HG03066 (cell line): ENCODE measurements around the gene CRACR2A.

Experiments
- ATAC-seq: cut with Tn5 transposase; IDR thresholded peaks from one replicate; pipeline ENCODE4 v1.9.1; 2021; ENCODE audit warnings: low read depth; ENCODE audit not compliant: unreplicated experiment

Gene CRACR2A

DNA sequence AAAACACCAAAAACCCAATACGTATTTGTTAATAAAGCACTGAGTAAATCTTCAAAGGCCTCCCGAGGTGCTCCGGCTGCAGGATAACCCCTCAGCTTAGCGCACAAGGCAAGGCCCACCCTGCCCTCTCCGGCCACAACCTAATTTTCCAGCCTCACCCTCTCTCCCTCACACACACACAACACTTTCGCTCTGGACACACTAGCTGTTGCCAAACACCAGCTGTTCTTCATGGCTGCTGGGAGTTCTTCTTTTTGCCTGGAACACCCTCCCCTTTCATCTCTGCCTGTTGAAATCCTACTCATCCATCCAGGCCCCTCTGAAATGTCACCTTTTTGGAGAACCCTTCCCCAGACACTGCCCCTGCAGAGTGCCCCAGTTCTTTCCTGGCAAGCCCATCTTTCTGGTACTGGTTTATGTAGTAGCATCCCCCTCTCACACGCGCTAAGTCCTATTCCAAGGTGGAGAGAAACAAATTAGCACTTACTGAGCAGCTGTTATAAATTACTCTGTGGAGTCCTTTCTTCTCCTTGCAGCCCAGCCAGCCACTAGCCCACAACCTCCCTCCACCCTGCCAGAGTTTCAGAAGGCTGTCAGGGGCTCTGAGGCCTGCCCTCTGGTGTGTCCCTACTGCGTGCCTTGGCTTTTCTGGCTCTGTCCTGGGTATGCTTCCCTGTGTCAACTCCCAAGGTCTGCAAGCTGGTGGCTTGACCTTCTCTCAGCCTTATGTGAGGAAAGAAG, 805 bp upstream of the CRACR2A start:
- ATAC-seq, result no peak

DNA sequence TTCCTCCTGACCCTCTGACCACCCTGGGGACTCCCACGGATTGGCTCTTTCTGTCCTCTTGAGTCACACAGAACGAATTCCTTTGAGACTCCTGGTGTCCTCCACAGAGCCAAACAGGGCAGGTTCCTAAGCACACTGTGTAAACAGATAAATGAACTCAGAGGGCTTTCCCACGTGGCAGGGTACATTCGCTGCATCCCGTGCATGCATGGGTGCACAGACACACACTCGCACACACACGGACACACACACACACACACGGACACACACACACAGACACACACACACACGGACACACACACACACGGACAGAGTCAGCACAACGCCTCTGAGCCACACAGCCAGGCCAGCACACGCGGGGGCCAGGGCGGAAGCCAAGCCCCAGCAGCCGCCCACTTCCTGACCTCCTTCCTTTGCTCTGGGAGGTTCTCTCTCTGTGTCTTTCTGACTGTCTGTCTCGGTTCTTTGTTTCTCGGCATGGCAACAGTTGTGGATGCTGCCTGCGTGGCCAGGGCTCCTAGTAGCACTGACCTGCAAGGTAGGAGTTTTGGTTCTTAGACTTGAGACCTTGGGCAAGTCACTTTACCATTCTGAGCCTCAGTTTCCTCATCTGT, 706 bp downstream of the CRACR2A start:
- peak; percentile 74 for ATAC-seq

DNA sequence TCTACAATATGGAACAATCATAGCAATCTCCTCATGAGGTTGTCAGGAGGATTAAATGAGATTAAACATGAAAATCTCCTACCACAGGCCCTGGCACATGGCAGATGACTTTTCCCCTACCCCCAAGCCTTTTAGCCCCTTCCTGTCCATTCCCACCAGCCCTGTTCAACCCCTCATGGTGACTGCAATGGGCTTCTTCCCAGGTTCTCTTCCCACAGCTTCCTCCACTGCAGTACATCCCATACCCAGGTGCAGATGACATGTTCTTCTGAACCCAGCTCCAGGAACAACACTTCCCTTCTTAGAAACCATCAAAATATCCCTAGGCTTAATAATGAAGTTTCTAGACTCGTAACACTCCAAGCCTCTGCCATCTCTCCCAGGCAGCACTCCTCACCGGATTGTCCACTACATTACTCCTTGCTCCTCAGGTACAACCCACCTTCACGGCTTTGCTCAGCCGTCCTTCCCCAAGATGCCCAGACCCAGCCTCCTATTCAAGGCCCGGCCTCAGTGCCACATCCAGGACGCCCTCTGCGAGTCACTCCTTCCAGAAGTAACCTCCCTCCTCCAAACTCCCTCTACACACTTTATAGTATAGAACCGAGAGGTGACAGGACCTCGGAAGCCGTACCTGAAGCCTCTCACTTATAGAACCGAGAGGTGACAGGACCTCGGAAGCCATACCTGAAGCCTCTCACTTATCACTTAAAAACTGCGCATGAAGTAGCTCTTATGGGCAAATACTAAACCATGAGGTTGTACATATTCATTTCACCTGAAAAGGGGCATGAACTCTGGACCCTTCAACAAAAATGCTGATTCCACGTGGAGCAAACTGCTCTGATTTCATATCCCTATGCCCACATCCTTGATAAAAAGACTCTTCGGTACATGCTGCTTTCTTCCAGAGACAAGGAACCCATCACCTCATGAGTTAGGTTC, 1.5 kb downstream of the CRACR2A start:
- ATAC-seq, result no peak

GRCh38 chr12:3750616-3751015, 2.3 kb downstream of the CRACR2A start:
- ATAC-seq, result no peak

DNA sequence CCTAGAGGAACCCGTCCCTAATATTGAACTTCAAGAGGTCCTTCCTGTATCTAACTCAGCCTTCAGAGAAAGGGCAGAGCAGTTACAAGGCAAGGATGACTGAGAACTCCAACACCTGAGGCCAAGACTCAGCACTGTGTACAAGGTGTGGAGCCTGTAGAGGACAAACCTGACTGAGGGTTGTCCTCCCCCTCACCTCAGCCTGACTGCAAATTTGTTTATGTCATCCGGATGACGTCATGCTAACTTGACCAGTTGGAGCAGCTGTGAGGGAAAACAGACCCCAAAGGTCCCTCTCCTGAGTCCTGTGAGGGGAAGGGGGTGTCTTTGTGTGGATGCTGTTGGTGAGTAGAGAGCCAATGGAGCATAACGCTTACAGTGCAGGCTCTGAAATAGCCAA, 4.3 kb downstream of the CRACR2A start:
- no peak for ATAC-seq

GRCh38 chr12:3747976-3748619, 4.8 kb downstream of the CRACR2A start:
- ATAC-seq, result no peak

DNA sequence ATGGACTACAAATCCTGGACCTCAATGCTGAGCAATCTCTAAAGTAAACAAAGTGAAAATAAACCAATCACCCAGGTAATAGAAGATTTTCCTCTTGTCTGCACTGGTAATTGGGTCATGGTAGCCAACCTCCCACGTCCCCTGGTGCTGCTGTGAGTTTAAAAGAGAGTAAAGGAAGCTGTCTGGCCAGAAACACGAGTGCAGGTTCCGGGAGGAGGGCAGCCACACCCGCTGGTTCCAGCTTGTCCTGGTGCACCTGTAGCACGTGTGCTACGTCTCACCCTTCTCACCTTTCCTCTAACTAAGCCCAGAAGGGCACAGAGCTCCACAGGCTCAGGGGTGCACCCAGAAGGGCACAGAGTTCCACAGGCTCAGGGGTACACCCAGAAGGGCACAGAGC, 5.4 kb downstream of the CRACR2A start:
- no peak for ATAC-seq

GRCh38 chr12:3746758-3747157, 6.2 kb downstream of the CRACR2A start:
- no peak for ATAC-seq

GRCh38 chr12:3745152-3745551, 7.8 kb downstream of the CRACR2A start:
- ATAC-seq, result no peak

DNA sequence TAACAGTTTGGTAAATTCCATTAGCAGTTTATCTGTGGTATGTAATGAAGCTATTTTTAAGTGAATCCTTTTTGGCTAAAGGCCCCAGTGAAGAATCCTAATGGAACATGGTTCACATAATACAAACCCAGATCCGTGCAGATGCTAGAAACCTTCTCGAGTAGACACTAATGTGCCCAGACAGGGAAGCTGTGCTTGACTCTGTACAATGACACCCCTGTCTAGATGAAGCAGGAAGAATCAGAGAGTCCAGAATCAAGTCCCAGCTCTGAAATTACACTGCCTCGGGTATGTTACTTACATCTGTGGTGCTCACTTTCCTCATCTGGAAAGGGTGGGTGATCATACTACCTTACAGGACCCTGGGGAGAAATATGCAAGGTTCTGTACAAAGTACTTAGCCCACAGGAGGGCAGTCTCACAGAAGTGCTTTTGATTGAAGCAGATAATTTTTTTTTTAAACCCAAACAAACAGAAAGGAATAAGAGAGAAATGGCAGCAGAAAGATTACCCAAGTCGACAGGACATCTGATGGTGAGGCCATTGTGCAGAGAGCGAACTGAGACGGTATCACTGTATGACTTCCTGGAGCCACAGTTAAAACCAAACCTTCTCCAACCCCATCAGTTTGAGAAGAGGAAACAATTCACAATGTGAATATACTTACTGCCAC, 8.5 kb downstream of the CRACR2A start:
- peak; percentile 25 for ATAC-seq

DNA sequence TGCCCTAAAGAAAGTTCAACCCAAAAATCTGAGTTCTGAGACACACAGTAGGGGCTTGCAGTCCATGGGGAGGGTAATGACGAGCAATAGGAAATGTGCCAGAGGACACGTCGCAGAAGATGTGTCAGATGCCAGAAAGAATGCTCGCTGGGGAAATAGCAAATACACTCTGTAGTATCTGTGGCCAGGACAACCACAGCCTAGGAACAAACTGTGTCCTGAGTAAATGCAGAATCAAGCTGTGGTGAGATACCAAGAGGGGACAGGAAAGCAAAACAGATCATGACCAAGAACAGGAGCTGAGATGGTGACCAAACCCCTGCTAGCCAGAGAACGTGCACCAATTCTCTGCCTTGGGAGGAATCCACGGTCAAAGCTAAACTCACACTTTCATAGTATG, 9.1 kb downstream of the CRACR2A start:
- peak; percentile 68 for ATAC-seq

DNA sequence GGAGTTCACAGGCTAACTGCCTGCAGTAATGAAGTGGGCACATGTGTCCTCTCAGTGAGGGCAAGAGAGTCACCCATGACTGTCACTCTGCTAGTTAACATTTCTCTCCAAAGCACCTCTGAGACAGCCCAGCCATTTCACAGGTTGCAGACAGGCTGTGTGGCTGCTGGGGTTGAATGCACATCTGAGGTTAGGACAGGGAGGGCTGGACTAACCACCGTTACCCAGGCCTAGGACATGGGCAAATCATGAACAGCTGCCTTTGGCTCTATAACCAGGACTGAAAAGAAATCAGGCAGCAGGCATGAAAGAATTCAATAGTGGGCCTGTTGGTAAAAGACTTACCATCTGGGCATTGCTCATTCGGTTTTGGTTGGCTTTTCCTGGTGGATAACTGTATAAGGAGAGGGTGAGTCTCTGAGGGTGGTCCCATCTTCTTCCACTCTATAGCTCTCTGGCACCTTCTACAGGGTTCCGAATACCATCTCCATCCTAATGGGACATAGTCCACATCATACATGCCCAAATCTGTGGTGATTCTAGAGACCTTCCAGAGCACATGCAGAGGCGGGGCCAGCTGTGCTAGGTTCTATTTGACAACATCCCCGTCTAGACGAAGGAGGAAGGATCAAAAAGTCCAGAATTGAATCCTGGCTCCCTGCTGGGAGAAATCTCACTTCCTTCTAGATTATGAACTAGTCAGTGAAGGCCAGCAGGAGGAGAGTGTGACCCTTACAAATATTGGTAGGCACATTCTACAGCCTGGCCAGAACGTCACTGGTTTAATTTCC, 10.8 kb downstream of the CRACR2A start:
- ATAC-seq, result no peak

- no peak for ATAC-seq
Measured at GRCh38 chr12:3740480-3741231, 12.3 kb downstream of the CRACR2A start.

GRCh38 chr12:3735432-3735831, 17.5 kb downstream of the CRACR2A start:
- ATAC-seq, result no peak

- no peak for ATAC-seq
Measured at GRCh38 chr12:3732901-3733300, 20.0 kb downstream of the CRACR2A start.

GRCh38 chr12:3730111-3730510, 22.8 kb downstream of the CRACR2A start:
- ATAC-seq, result no peak

- ATAC-seq, result peak; percentile 28
Measured at GRCh38 chr12:3728686-3729085, 24.2 kb downstream of the CRACR2A start.

GRCh38 chr12:3727877-3728632, 24.9 kb downstream of the CRACR2A start:
- peak; percentile 88 for ATAC-seq
